HEK293 (cell line): Measurements from ENCODE around the gene RINL.

ENCODE experiments used
- OSR2 ChIP-seq: fragments of 450-650 bp; formaldehyde crosslinking; IDR thresholded peaks from 2 replicates; pipeline ENCODE4 v1.5.1; 2016; ENCODE audit warnings: missing biosample characterization, missing genetic modification characterization
- PRDM1 ChIP-seq: fragments of 450-650 bp; formaldehyde crosslinking; IDR thresholded peaks from 2 replicates; pipeline ENCODE4; 2016; ENCODE audit warnings: missing biosample characterization, missing genetic modification characterization
- WT1 ChIP-seq: fragments of 450-650 bp; formaldehyde crosslinking; IDR thresholded peaks from 2 replicates; pipeline ENCODE4 v1.5.1; 2016; ENCODE audit warnings: missing biosample characterization, missing genetic modification characterization
- ZFHX2 ChIP-seq: fragments of 450-650 bp; formaldehyde crosslinking; conservative IDR thresholded peaks from 2 replicates; pipeline ENCODE4 v1.5.1; 2016; ENCODE audit warnings: missing biosample characterization, missing genetic modification characterization
- ZNF146 ChIP-seq: fragments of 450-650 bp; formaldehyde crosslinking; IDR thresholded peaks from 2 replicates; pipeline ENCODE4 v1.5.1; 2016; ENCODE audit warnings: missing biosample characterization, missing genetic modification characterization
- ZNF157 ChIP-seq: fragments of 450-650 bp; formaldehyde crosslinking; IDR thresholded peaks from 2 replicates; pipeline ENCODE4 v1.5.1; 2016; ENCODE audit warnings: missing biosample characterization, missing genetic modification characterization
- ZNF391 ChIP-seq: fragments of 450-650 bp; formaldehyde crosslinking; IDR thresholded peaks from 2 replicates; pipeline ENCODE4 v1.5.1; 2016; ENCODE audit warnings: low read depth, missing biosample characterization, missing genetic modification characterization, borderline replicate concordance
- ZNF510 ChIP-seq: fragments of 450-650 bp; formaldehyde crosslinking; IDR thresholded peaks from 2 replicates; pipeline ENCODE4 v1.5.1; 2018; ENCODE audit warnings: mild to moderate bottlenecking, missing genetic modification characterization, missing biosample characterization; ENCODE audit not compliant: insufficient replicate concordance
- ZNF558 ChIP-seq: fragments of 450-650 bp; formaldehyde crosslinking; IDR thresholded peaks from 2 replicates; pipeline ENCODE4 v1.5.1; 2016; ENCODE audit warnings: missing biosample characterization, missing genetic modification characterization
- ZNF670 ChIP-seq: fragments of 450-650 bp; formaldehyde crosslinking; IDR thresholded peaks from 2 replicates; pipeline ENCODE4 v1.5.1; 2016; ENCODE audit warnings: missing biosample characterization, missing genetic modification characterization, low read depth
- ZNF701 ChIP-seq: fragments of 450-650 bp; formaldehyde crosslinking; IDR thresholded peaks from 2 replicates; pipeline ENCODE4 v1.5.1; 2016; ENCODE audit warnings: missing biosample characterization, missing genetic modification characterization
- ZNF837 ChIP-seq: fragments of 450-650 bp; formaldehyde crosslinking; IDR thresholded peaks from 2 replicates; pipeline ENCODE4 v1.5.1; 2016; ENCODE audit warnings: missing biosample characterization, missing genetic modification characterization
- ZNF843 ChIP-seq: fragments of 450-650 bp; formaldehyde crosslinking; IDR thresholded peaks from 2 replicates; pipeline ENCODE4 v1.5.1; 2016; ENCODE audit warnings: missing biosample characterization, missing genetic modification characterization
- ZXDB ChIP-seq: fragments of 450-650 bp; formaldehyde crosslinking; IDR thresholded peaks from 2 replicates; pipeline ENCODE4 v1.5.1; 2016; ENCODE audit warnings: missing biosample characterization, missing genetic modification characterization
- TF ChIP-seq, protein P1 (sequence below): fragments of 450-650 bp; formaldehyde crosslinking; IDR thresholded peaks from 2 replicates; pipeline ENCODE4 v1.5.1; 2016; ENCODE audit warnings: missing biosample characterization, missing genetic modification characterization
- TF ChIP-seq, protein P2 (sequence below): fragments of 450-650 bp; IDR thresholded peaks from 2 replicates; pipeline ENCODE4 v1.5.1; 2018; ENCODE audit warnings: missing biosample characterization, missing genetic modification characterization
- TF ChIP-seq, protein P3 (sequence below): fragments of 450-650 bp; formaldehyde crosslinking; IDR thresholded peaks from 2 replicates; pipeline ENCODE4 v1.5.1; 2017; ENCODE audit warnings: missing biosample characterization, missing genetic modification characterization
- TF ChIP-seq, protein P4 (sequence below): fragments of 450-650 bp; formaldehyde crosslinking; IDR thresholded peaks from 2 replicates; pipeline ENCODE4 v1.5.1; 2016; ENCODE audit warnings: missing biosample characterization, missing genetic modification characterization
- TF ChIP-seq, protein P5 (sequence below): fragments of 450-650 bp; formaldehyde crosslinking; IDR thresholded peaks from 2 replicates; pipeline ENCODE4 v1.5.1; 2017; ENCODE audit warnings: missing biosample characterization, mild to moderate bottlenecking, missing genetic modification characterization, moderate library complexity

The RINL gene

DNA sequence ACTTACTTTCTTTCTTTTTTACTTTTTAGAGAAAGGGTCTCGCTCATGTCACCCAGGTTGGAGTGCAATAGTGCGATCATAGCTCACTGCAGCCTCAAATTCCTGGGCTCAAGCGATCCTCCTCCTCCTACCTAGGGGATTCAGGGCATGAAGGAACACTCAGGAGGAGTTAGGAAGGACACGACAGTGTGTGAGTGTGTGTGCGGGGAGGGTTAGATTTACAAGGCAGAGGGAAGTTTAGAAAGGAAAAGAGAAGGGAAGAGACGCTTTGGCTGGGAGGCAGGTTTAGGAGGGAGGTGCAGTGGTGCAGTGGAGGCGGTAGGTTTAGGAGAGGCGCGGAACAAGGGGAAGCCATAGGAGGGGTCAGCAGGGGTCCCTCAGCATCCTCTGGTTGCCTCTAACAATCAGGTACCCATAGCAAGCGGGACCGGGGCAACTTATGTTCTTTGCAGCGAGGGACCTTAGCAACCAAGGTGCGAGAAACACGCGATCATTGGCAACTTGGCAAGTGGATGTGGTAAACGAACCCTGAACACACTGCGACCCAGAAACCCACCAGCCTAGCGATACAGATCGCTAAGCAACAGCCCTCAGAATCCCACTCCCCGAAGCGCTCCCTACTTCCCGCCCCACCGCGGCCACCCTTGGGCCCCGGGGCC, 20.8 kb upstream of the RINL start (continued):
- TF ChIP-seq, protein P1, sequence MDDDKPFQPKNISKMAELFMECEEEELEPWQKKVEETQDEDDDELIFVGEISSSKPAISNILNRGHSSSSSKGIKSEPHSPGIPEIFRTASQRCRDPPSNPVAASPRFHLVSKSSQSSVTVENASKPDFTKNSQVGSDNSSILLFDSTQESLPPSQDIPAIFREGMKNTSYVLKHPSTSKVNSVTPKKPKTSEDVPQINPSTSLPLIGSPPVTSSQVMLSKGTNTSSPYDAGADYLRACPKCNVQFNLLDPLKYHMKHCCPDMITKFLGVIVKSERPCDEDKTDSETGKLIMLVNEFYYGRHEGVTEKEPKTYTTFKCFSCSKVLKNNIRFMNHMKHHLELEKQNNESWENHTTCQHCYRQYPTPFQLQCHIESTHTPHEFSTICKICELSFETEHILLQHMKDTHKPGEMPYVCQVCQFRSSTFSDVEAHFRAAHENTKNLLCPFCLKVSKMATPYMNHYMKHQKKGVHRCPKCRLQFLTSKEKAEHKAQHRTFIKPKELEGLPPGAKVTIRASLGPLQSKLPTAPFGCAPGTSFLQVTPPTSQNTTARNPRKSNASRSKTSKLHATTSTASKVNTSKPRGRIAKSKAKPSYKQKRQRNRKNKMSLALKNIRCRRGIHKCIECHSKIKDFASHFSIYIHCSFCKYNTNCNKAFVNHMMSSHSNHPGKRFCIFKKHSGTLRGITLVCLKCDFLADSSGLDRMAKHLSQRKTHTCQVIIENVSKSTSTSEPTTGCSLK (tag by site-specific recombination), result no peak
- no peak for TF ChIP-seq ZNF558
- TF ChIP-seq ZNF510, result no peak
- TF ChIP-seq ZNF670 (tag by site-specific recombination), result no peak
- TF ChIP-seq, protein P2, sequence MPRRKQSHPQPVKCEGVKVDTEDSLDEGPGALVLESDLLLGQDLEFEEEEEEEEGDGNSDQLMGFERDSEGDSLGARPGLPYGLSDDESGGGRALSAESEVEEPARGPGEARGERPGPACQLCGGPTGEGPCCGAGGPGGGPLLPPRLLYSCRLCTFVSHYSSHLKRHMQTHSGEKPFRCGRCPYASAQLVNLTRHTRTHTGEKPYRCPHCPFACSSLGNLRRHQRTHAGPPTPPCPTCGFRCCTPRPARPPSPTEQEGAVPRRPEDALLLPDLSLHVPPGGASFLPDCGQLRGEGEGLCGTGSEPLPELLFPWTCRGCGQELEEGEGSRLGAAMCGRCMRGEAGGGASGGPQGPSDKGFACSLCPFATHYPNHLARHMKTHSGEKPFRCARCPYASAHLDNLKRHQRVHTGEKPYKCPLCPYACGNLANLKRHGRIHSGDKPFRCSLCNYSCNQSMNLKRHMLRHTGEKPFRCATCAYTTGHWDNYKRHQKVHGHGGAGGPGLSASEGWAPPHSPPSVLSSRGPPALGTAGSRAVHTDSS (tag by site-specific recombination), result no peak
- TF ChIP-seq, protein P3, sequence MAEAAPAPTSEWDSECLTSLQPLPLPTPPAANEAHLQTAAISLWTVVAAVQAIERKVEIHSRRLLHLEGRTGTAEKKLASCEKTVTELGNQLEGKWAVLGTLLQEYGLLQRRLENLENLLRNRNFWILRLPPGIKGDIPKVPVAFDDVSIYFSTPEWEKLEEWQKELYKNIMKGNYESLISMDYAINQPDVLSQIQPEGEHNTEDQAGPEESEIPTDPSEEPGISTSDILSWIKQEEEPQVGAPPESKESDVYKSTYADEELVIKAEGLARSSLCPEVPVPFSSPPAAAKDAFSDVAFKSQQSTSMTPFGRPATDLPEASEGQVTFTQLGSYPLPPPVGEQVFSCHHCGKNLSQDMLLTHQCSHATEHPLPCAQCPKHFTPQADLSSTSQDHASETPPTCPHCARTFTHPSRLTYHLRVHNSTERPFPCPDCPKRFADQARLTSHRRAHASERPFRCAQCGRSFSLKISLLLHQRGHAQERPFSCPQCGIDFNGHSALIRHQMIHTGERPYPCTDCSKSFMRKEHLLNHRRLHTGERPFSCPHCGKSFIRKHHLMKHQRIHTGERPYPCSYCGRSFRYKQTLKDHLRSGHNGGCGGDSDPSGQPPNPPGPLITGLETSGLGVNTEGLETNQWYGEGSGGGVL (tag by site-specific recombination), result peak; percentile 92
- peak; percentile 99 for TF ChIP-seq PRDM1 (tag by site-specific recombination)
- TF ChIP-seq ZNF157, result no peak
- TF ChIP-seq OSR2 (tag by site-specific recombination), result no peak
- TF ChIP-seq, protein P4, sequence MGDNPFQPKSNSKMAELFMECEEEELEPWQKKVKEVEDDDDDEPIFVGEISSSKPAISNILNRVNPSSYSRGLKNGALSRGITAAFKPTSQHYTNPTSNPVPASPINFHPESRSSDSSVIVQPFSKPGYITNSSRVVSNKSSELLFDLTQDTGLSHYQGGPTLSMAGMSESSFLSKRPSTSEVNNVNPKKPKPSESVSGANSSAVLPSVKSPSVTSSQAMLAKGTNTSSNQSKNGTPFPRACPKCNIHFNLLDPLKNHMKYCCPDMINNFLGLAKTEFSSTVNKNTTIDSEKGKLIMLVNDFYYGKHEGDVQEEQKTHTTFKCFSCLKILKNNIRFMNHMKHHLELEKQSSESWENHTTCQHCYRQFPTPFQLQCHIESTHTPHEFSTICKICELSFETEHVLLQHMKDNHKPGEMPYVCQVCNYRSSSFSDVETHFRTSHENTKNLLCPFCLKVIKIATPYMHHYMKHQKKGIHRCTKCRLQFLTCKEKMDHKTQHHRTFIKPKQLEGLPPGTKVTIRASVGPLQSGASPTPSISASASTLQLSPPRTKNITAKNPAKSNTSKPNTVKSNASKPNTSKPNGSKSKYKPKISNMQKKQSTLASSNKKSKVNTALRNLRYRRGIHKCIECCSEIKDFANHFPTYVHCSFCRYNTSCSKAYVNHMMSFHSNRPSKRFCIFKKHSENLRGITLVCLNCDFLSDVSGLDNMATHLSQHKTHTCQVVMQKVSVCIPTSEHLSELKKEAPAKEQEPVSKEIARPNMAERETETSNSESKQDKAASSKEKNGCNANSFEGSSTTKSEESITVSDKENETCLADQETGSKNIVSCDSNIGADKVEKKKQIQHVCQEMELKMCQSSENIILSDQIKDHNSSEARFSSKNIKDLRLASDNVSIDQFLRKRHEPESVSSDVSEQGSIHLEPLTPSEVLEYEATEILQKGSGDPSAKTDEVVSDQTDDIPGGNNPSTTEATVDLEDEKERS (tag by site-specific recombination), result no peak
- peak; percentile 59 for TF ChIP-seq ZNF391 (tag by site-specific recombination)
- TF ChIP-seq ZNF837, result peak; percentile 59; the same call in 1 of the 2 replicates
- TF ChIP-seq ZNF843 (tag by site-specific recombination), result no peak; the same call in 1 of the 2 replicates
- TF ChIP-seq WT1, result no peak; the same call in 1 of the 2 replicates
- TF ChIP-seq, protein P5, sequence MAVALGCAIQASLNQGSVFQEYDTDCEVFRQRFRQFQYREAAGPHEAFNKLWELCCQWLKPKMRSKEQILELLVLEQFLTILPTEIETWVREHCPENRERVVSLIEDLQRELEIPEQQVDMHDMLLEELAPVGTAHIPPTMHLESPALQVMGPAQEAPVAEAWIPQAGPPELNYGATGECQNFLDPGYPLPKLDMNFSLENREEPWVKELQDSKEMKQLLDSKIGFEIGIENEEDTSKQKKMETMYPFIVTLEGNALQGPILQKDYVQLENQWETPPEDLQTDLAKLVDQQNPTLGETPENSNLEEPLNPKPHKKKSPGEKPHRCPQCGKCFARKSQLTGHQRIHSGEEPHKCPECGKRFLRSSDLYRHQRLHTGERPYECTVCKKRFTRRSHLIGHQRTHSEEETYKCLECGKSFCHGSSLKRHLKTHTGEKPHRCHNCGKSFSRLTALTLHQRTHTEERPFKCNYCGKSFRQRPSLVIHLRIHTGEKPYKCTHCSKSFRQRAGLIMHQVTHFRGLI, result no peak; the same call in 1 of the 2 replicates
- no peak for TF ChIP-seq ZXDB
- no peak for TF ChIP-seq ZNF701
- TF ChIP-seq ZNF146 (tag by site-specific recombination), result peak; percentile 42; the same call in 1 of the 2 replicates
- TF ChIP-seq ZFHX2 (tag by site-specific recombination), result no peak
